ENCODE data around the gene OSER1.

OSER1 gene

DNA sequence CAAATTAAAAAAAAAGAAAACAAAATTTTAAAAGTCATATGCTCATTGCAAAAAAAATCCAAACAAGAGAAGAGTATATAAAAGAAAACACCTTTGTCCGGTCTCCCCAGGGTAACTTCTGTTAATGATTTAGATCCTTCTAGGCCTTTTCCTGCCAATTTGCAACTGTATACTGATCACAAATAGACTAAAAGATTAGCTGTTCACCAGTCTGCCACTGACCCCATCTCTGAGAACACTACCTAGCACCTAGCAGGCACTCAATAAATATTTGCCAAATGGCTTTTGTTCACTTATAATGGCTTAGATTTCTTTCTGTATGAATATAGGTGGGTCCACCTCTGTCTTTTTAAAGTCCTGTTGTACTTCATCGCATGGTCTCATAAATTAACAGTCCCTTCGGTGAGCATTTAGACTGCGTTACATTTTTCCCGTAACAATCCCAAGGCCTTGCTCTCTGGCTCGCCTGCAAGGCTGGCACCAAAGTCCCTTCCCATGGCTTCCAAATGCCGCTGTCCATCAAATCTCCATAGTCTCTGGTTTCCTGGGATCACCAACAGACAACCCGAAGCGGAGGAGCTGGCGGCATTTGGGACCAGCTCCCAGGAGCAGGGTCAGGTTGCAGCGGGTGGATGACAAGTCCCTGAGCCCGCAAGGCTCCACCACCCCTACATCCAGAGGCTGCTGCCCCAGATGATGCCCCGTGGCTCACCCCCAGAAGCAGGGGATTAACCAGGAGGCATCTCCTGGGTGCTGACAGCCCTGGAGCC lies 35.4 kb downstream of the OSER1 start:
- no peak for DNase-seq (ENCODE audit: low read depth in 2 of 2)

DNA sequence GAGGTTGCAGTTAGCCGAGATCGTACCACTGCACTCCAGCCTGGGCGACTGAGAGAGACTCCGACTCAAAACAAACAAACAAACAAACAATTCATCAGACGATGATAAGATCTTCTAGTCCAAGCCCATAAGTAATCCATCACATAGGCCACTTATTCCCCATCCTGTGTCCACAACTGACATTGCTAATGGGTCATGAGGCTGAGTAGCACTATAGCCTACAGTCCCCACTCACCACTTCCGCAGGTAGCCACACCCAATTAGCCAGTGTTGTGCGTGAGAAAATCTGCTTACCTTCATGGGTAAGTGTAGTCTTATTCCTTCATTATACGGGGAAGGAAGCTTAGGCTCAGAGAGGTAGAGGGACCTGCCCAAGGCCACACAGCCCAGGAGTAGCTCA lies 36.7 kb downstream of the OSER1 start:
- no peak for DNase-seq (ENCODE audit: low read depth in 2 of 2)

GRCh38 chr20:44173116-44173515 lies 37.5 kb downstream of the OSER1 start:
- no peak for DNase-seq (ENCODE audit: low read depth in 2 of 2)

GRCh38 chr20:44172572-44172950 lies 38.0 kb downstream of the OSER1 start:
- DNase-seq (ENCODE audit: low read depth in 2 of 2), result no peak

GRCh38 chr20:44171775-44172571 lies 38.6 kb downstream of the OSER1 start:
- no peak for DNase-seq (ENCODE audit: low read depth in 2 of 2)

GRCh38 chr20:44170816-44171410 lies 39.7 kb downstream of the OSER1 start:
- no peak for DNase-seq (ENCODE audit: low read depth in 2 of 2)

DNA sequence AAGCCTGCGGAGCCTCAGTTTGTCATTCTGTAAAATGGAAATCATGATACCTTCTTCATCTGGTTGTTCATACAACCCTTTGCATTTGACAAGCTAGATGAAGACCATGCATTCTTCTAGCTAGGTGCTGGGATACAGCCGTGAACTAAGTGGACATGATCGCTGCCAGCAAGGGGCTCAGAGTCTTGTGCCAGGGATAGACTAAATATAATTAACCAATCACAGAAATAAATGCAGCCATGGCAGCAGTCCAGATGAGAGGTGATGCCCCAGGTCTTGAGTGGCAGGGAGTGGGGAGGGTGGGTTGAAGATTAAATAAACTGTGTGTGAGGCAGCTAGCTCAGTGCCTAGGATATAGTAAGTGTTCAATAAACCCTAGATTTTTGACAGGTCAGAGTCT lies 42.8 kb downstream of the OSER1 start:
- no peak for DNase-seq (ENCODE audit: low read depth in 2 of 2)

- DNase-seq (ENCODE audit: low read depth in 2 of 2), result no peak
These were observed 44.1 kb downstream of the OSER1 start for GRCh38 chr20:44166477-44166876.

DNA sequence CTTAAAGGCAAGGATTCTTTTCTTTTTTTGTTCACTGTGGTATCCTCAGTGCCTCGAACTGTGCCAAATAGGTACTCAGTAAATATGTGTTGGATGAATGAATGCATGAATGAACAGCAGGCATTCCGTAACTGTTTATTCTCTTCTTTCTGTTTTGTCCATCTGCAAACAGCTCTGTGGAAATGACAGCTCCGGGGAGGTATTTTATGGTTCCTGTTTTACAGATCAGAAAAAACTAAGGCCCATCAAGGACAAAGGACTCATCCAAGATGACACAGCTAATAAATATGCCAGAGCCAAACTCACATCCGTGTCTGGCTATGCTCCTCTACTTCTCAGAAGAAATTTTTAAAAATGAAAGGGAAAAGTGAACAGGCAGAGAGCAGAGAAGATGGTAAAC lies 44.6 kb downstream of the OSER1 start:
- no peak for DNase-seq (ENCODE audit: low read depth in 2 of 2)

- DNase-seq (ENCODE audit: low read depth in 2 of 2), result no peak
These were observed 50.4 kb downstream of the OSER1 start for GRCh38 chr20:44160133-44160532.

GRCh38 chr20:44159711-44160110 lies 50.9 kb downstream of the OSER1 start:
- no peak for DNase-seq (ENCODE audit: low read depth in 2 of 2)

- no peak for DNase-seq (ENCODE audit: low read depth in 2 of 2)
These were observed 51.4 kb downstream of the OSER1 start for GRCh38 chr20:44159125-44159524.

DNA sequence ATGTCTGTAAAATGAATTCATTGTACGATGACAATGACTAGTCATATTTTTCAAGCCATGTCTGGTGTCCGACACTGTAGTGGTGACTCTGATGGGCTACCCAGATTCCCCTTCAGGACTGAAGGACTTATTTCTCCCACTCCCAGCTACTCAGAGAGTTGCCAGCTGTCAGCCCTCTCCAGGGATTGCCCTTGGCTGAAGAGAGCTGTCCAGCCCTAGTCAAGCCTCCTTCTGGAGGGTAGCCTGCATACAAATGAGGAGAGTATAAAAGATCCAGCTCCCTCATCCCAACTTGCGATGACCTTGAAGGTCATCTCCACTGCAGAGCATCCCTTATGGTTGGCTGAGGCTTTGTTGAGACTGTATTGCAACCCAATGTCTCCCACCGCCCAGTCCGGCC lies 53.5 kb downstream of the OSER1 start:
- DNase-seq (ENCODE audit: low read depth in 2 of 2), result no peak

- DNase-seq (ENCODE audit: low read depth in 2 of 2), result no peak
These were observed 56.0 kb downstream of the OSER1 start for GRCh38 chr20:44154521-44155001.

DNA sequence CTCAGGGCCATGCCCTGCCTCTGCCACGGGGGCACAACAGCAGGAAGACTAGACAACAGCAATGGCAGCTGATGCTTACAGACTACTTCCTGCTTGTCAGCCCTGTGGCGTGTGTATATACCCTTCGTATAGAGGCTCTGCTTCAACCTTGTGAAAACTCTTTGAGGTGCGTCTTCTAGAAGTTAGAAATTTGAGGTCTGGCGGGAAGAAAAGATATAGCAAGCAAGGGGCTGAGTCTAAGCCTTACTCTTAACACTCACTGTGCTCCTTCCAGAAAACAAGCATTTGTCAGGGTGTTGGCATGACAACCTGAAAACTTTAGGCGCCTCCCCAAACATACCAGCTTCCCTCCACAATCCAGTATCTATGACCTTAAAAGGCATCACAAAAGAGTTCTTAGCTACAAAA lies 56.9 kb downstream of the OSER1 start:
- no peak for DNase-seq (ENCODE audit: low read depth in 2 of 2)

DNA sequence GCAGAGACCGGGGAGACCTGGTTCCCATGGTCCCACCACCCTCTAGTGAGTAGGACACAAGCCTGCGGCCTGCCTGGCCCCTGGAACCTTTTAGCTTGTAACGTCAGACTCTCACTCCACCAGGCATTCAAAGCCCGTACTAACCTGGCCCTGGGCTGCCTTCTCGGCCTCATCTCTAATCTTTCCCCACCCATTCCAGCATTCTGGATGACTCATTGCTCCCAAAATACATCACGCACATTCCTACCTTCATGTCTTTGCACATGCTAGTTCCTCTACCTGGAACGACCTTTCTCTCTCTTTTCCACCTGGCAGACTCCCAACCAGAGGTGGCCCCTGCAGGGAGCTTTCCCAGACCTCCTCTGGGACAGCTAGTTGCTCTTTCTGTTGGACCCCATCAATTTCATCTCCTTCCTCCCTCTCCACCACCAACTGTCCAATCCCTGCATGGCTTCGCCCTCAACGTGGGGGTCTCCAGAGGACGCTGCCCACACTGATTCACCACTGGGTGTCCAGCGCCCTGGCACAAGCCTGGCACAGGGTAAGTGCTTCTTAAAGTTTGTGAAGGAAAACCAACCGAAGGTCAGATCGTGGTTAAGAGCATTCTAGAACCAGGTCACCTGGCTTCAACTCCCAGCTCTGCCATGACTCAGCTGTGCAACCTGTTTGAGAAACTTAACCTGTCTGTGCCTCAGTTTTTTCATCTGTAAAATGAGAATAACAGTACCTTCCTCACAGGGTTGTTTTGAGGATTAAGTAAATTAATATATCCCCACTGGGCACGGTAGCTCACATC lies 58.8 kb downstream of the OSER1 start:
- DNase-seq (ENCODE audit: low read depth in 2 of 2), result no peak

GRCh38 chr20:44146272-44146671 lies 64.3 kb downstream of the OSER1 start:
- DNase-seq (ENCODE audit: low read depth in 2 of 2), result no peak
